B cell (primary cell): ENCODE results near the gene LNX1. TPM values are rescaled to one million over a fixed set of nuclear protein-coding genes. Genes with fewer than 3 reads are reported as not detected.

Source experiments
- ATAC-seq: fragments of 200-7000 bp; cut with Tn5 transposase; one replicate; pipeline ENCODE4 v1.10.0; 2021; ENCODE audit warnings: low read depth, mild to moderate bottlenecking, moderate number of reproducible peaks, moderate library complexity
- CTCF ChIA-PET: fragments of 350-600 bp; sonication (Branson Sonifier 250); formaldehyde crosslinking; loops from one replicate; lab custom pipeline; 2021; ENCODE audit warnings: antibody characterized with exemption, inconsistent platforms; lab: Charles Lee
- POLR2A ChIA-PET: fragments of 350-600 bp; sonication (Branson Sonifier 250); formaldehyde crosslinking; loops from one replicate; lab custom pipeline; 2021; ENCODE audit warnings: antibody characterized with exemption; lab: Charles Lee
- DNase-seq: peaks from one replicate; pipeline ENCODE4 v3.0.0; 2013
- H2AFZ ChIP-seq: 2 replicates; pipeline ENCODE4 v1.6.1; 2012; ENCODE audit warnings: mild to moderate bottlenecking, low read depth, low read length; ENCODE audit not compliant: insufficient read depth, poor library complexity, severe bottlenecking
- H3K27ac ChIP-seq, 2 donors: 1 replicate in 1 of 2; 2 replicates in 1 of 2; pipeline ENCODE4 v1.5.1; 2012 to 2013; ENCODE audit warnings: low read length in 2 of 2, mild to moderate bottlenecking in 2 of 2, moderate library complexity in 1 of 2
- H3K27me3 ChIP-seq, 4 experiments: fragments of 200-600 bp in 1 of 4; sonication (generic) in 1 of 4; replicated peaks in 1 of 4; 1 replicate in 2 of 4; 2 replicates in 2 of 4; pipeline versions ENCODE4 v1.6.1 to v1.7.0; 2013 to 2016; ENCODE audit warnings: low read length in 3 of 4, mild to moderate bottlenecking in 2 of 4, mixed read lengths in 1 of 4, moderate library complexity in 1 of 4; ENCODE audit not compliant: insufficient read depth in 4 of 4, control insufficient read depth in 3 of 4; ENCODE audit errors: control extremely low read depth in 1 of 4
- H3K36me3 ChIP-seq, 2 experiments: replicated peaks in 1 of 2; 1 replicate in 1 of 2; 2 replicates in 1 of 2; pipeline versions ENCODE4 v1.6.1 to v1.7.1; 2013; ENCODE audit warnings: low read length in 1 of 2; ENCODE audit not compliant: insufficient read depth in 2 of 2, control insufficient read depth in 1 of 2; ENCODE audit errors: control extremely low read depth in 1 of 2, extremely low read depth in 1 of 2
- H3K4me1 ChIP-seq, 2 donors: fragments of 200-600 bp in 1 of 2; sonication (generic) in 1 of 2; 1 replicate in 1 of 2; 2 replicates in 1 of 2; pipeline versions ENCODE4 v1.5.1 to v1.6.1; 2013 to 2017; ENCODE audit warnings: low read length in 2 of 2; ENCODE audit not compliant: control insufficient read depth in 2 of 2, insufficient read depth in 2 of 2
- H3K4me2 ChIP-seq: replicated peaks from 2 replicates; pipeline ENCODE3; 2012; ENCODE audit warnings: mild to moderate bottlenecking, low read depth, low read length; ENCODE audit not compliant: poor library complexity, severe bottlenecking
- H3K4me3 ChIP-seq, 5 experiments: fragments of 200-600 bp in 1 of 5; sonication (generic) in 1 of 5; 1 replicate in 3 of 5; 2 replicates in 2 of 5; pipeline versions ENCODE4 v1.5.1 to v1.7.0; 2011 to 2016; ENCODE audit warnings: low read length in 4 of 5, mild to moderate bottlenecking in 4 of 5, low read depth in 2 of 5, control low read depth in 1 of 5, moderate library complexity in 1 of 5; ENCODE audit not compliant: insufficient read depth in 1 of 5; ENCODE audit errors: control extremely low read depth in 1 of 5, extremely low read depth in 1 of 5
- H3K79me2 ChIP-seq: fragments of 200-600 bp; sonication (generic); one replicate; pipeline ENCODE4 v1.6.0; 2016; ENCODE audit warnings: low read length; ENCODE audit not compliant: control insufficient read depth, insufficient read depth
- H3K9ac ChIP-seq: fragments of 200-600 bp; sonication (generic); 2 replicates; pipeline ENCODE4 v1.6.1; 2017; ENCODE audit warnings: mild to moderate bottlenecking, low read length, moderate library complexity
- H3K9me3 ChIP-seq, 3 donors: one replicate each; pipeline versions ENCODE4 v1.6.1 to v1.7.1; 2013; ENCODE audit warnings: low read length in 2 of 3; ENCODE audit not compliant: control insufficient read depth in 2 of 3, insufficient read depth in 1 of 3; ENCODE audit errors: control extremely low read depth in 1 of 3
- H4K20me1 ChIP-seq: 2 replicates; pipeline ENCODE4 v1.6.0; 2012; ENCODE audit warnings: mild to moderate bottlenecking, low read length; ENCODE audit not compliant: insufficient read depth, control insufficient read depth, poor library complexity, severe bottlenecking
- H3K27ac Mint-ChIP-seq: one replicate; pipeline ENCODE4 v1.8.0; 2021; ENCODE audit warnings: mixed read lengths
- H3K27me3 Mint-ChIP-seq: one replicate; pipeline ENCODE4 v1.8.0; 2021; ENCODE audit warnings: mixed read lengths
- H3K4me1 Mint-ChIP-seq: one replicate; pipeline ENCODE4 v1.8.0; 2021; ENCODE audit warnings: mixed read lengths
- H3K4me3 Mint-ChIP-seq: one replicate; pipeline ENCODE4 v1.8.0; 2021; ENCODE audit warnings: mixed read lengths
- H3K9me3 Mint-ChIP-seq: one replicate; pipeline ENCODE4 v1.8.0; 2022; ENCODE audit warnings: mixed read lengths; ENCODE audit not compliant: insufficient read depth
- CTCF ChIP-seq: fragments of 200-600 bp; IDR thresholded peaks from one replicate; pipeline ENCODE4 v1.8.0; 2022; ENCODE audit warnings: antibody characterized with exemption, mild to moderate bottlenecking
- EZH2 ChIP-seq: IDR thresholded peaks from 2 replicates; pipeline ENCODE4 v1.6.1; 2012; ENCODE audit warnings: borderline replicate concordance, low read depth, mild to moderate bottlenecking, moderate library complexity, low read length; ENCODE audit not compliant: insufficient read depth, poor library complexity, severe bottlenecking
- WGBS: methylation state at CpG from one replicate; pipeline ENCODE4 v1.1.5; 2013; ENCODE audit warnings: missing lambda C conversion rate; ENCODE audit not compliant: insufficient coverage; 5-methylcytosine and 5-hydroxymethylcytosine counted together
- intact Hi-C: fragments of 100-400 bp; cut with micrococcal nuclease; formaldehyde crosslinking; loops from one replicate; pipeline ENCODE4 v1.10.0; 2022
- polyA plus RNA-seq: library from polyadenylated mRNA; depleted of rRNA; stranded (reverse); fragments of >200 nt; gene quantifications from 2 replicates; pipeline ENCODE4 v1.2.3, GENCODE V29; 2012
- total RNA-seq, 2 donors: library from RNA; stranded (reverse); fragments of 120-200 nt in 1 of 2; gene quantifications; 1 replicate in 1 of 2; 2 replicates in 1 of 2; pipeline versions ENCODE4 v1.2.3 to v1.2.4, GENCODE V29; 2013 to 2022

The LNX1 gene
- total and polyA plus RNA-seq, 2 donors (not counting 1 experiment from before 2014, with no cell fraction given), result not detected

- CTCF ChIA-PET, result interaction anchor here (1.4 kb wide), 1 partner anchor 9 kb away, joined by 5 read pairs; no protein-coding TSS in a partner anchor
- DNase-seq, result no peak
- Mint-ChIP-seq H3K27ac (no peak overlapping the region), H3K27me3 (peaks cover 27% of the 10 kb centered on the region), H3K4me3 (no peak overlapping the region), H3K4me1 (no peaks in the 10 kb centered on the region), H3K9me3 (no peaks in the 10 kb centered on the region)
- POLR2A ChIA-PET, result no interaction called here
- no peaks in the 10 kb centered on the region for H3K79me2 ChIP-seq
- no peaks in the 10 kb centered on the region for H3K4me1 ChIP-seq
- H4K20me1 ChIP-seq, result no peaks in the 10 kb centered on the region
- no peak overlapping the region for H3K27ac ChIP-seq
- intact Hi-C loops, result no loop called here
- TF ChIP-seq CTCF, result no peak
- TF ChIP-seq EZH2, result no peak
- H3K9me3 ChIP-seq, result no peaks in the 10 kb centered on the region
- no peak for ATAC-seq
- H2AFZ ChIP-seq, result no peak overlapping the region
- no peaks in the 10 kb centered on the region for H3K36me3 ChIP-seq
- H3K27me3 ChIP-seq, result no peaks in the 10 kb centered on the region
- H3K4me2 ChIP-seq, result no peak overlapping the region
- 94% methylated on average over 8 of the region's 8 CpGs for WGBS
- H3K9ac ChIP-seq, result no peak overlapping the region
- no peak overlapping the region for H3K4me3 ChIP-seq
Observed at GRCh38 chr4:53481586-53481985, 109.7 kb downstream of the LNX1 start.

DNA sequence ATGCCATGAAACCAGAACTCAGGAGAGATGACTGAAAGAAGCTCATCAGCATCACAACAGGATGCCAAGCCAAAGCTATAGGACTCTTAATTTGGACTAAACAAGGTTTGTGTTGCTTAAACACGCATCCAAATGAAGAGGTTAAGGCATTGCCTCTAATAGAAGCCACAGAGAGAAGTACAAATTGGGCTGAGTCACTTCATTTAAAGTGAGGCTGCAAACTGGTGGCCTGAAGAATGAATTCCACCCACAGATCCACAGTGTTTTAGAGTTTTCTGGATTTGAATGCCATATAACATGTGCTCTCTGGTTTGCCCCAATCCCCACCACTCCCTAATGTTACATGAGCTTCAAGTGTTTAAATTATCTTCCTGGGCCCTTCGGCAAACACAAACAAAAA lies 110.4 kb downstream of the LNX1 start:
- no peak for TF ChIP-seq EZH2

More for the DNA sequence above, 110.4 kb downstream of the LNX1 start:
- intact Hi-C loops, result no loop called here
- no peaks in the 10 kb centered on the region for H3K9me3 Mint-ChIP-seq
- H3K4me3 Mint-ChIP-seq, result no peak overlapping the region
- Histone ChIP-seq H3K4me1 (no peaks in the 10 kb centered on the region), H3K79me2 (no peaks in the 10 kb centered on the region), H3K9ac (no peak overlapping the region), H3K9me3 (no peaks in the 10 kb centered on the region), H3K4me2 (no peak overlapping the region), H3K27ac (no peak overlapping the region), H3K27me3 (no peaks in the 10 kb centered on the region), H3K36me3 (no peaks in the 10 kb centered on the region), H4K20me1 (no peaks in the 10 kb centered on the region), H2AFZ (no peak overlapping the region), H3K4me3 (no peak overlapping the region)
- H3K27me3 Mint-ChIP-seq, result peaks cover 21% of the 10 kb centered on the region
- CTCF ChIA-PET, result interaction anchor here (1.4 kb wide), 1 partner anchor 9 kb away, joined by 5 read pairs; no protein-coding TSS in a partner anchor
- POLR2A ChIA-PET, result no interaction called here
- ATAC-seq, result no peak
- no peaks in the 10 kb centered on the region for H3K4me1 Mint-ChIP-seq
- H3K27ac Mint-ChIP-seq, result no peak overlapping the region
- WGBS, result 100% methylated on average over 1 of the region's 2 CpGs
- no peak for DNase-seq
